ENCODE data around the gene PTPRN2. TPM values are rescaled to one million over a fixed set of nuclear protein-coding genes. Genes with fewer than 3 reads are reported as not detected.

The PTPRN2 gene
- total and polyA plus RNA-seq, 9 of the 15 experiments (the other 6 are each of a cell fraction or from before 2014, with no cell fraction given) = not detected

GRCh38 chr7:157889480-157889879 is 698.1 kb downstream of the PTPRN2 start:
- POLR2A ChIA-PET = interaction anchor here (0.7 kb wide), 2 partner anchors 10 to 58 kb away, joined by 3 read pairs; no protein-coding TSS in a partner anchor
- CTCF ChIA-PET (ENCODE audit: low intra/inter-chr PET ratio) = no interaction called here

GRCh38 chr7:157888579-157888978 is 699.0 kb downstream of the PTPRN2 start:
- CTCF ChIA-PET (ENCODE audit: low intra/inter-chr PET ratio) = no interaction called here
- under 1% methylated on average over 11 of the region's 11 CpGs for WGBS (ENCODE audit: insufficient coverage, low coverage, missing lambda C conversion rate)
- TF ChIP-seq EHMT2 (IDR thresholded peaks at IDR 0.05) (no peak), CTBP1 (IDR thresholded peaks at IDR 0.05; ENCODE audit: borderline replicate concordance) (no peak), TAF1 (IDR thresholded peaks at IDR 0.05; ENCODE audit: control insufficient read depth, extremely low read depth, insufficient read depth, low read length, severe bottlenecking) (no peak), PHF8 (IDR thresholded peaks at IDR 0.05; ENCODE audit: borderline replicate concordance, low read length) (no peak), ZNF57 (CRISPR knock-in tag; IDR thresholded peaks at IDR 0.05) (no peak), WHSC1 (IDR thresholded peaks at IDR 0.05; ENCODE audit: low read length) (no peak), ZNF398 (CRISPR knock-in tag; IDR thresholded peaks at IDR 0.05) (no peak), ZBTB49 (CRISPR knock-in tag; IDR thresholded peaks at IDR 0.05; ENCODE audit: borderline replicate concordance) (no peak), KDM5B (IDR thresholded peaks at IDR 0.05; ENCODE audit: insufficient replicate concordance, low read depth, low read length) (no peak), NELFE (IDR thresholded peaks at IDR 0.05; ENCODE audit: insufficient read depth, insufficient read length) (no peak)

More at GRCh38 chr7:157889480-157889879, 698.1 kb downstream of the PTPRN2 start:
- Histone ChIP-seq H3K9me1 (ENCODE audit: control insufficient read depth, insufficient read depth, low read length) (no peaks in the 10 kb centered on the region), H2AFZ (ENCODE audit: low read depth, low read length) (no peak overlapping the region), H3K4me2 (ENCODE audit: insufficient read depth, low read length) (no peak overlapping the region), H3K4me1 (replicated peaks in 1 of 2; ENCODE audit: control insufficient read depth in 2 of 2, insufficient read depth in 2 of 2, low read length in 2 of 2) (peaks cover 0 to 4% of the 10 kb centered on the region in 2 experiments; a peak in 1 of 5 replicates), H3K36me3 (ENCODE audit: control insufficient read depth, insufficient read depth, low read length) (no peaks in the 10 kb centered on the region), H3K9me3 (replicated peaks; ENCODE audit: control insufficient read depth, insufficient read depth, low read depth, low read length) (no peaks in the 10 kb centered on the region), H3K4me3 (no peak overlapping the region), H4K20me1 (replicated peaks; ENCODE audit: control insufficient read depth, insufficient read depth, low read length) (no peaks in the 10 kb centered on the region), H3K27me3 (ENCODE audit: control insufficient read depth in 2 of 2, insufficient read depth in 2 of 2, low read length in 2 of 2) (peaks cover 11 to 38% of the 10 kb centered on the region in 2 experiments), H3K79me2 (ENCODE audit: control insufficient read depth, insufficient read depth, low read length) (no peaks in the 10 kb centered on the region), H3K9ac (ENCODE audit: insufficient read depth in 1 of 2, low read depth in 2 of 2, low read length in 2 of 2) (no peak overlapping the region), H3K27ac (ENCODE audit: extremely low read depth, low read depth, low read length) (no peak overlapping the region)
- FAIRE-seq (no peak), ATAC-seq (no peak), DNase-seq (ENCODE audit: extremely low read depth in 1 of 4, low spot score in 3 of 4) (no peak)
- no TSS peak for BruUV-seq (replicated peaks)
- TF ChIP-seq CHCHD3 (CRISPR knock-in tag; IDR thresholded peaks at IDR 0.05) = no peak
- no peak for TF ChIP-seq PHB2 (IDR thresholded peaks at IDR 0.05; ENCODE audit: low read depth)
- no peak for TF ChIP-seq NR3C1 (CRISPR knock-in tag; IDR thresholded peaks at IDR 0.05)
- TF ChIP-seq STAG1 (CRISPR knock-in tag; IDR thresholded peaks at IDR 0.05; ENCODE audit: borderline replicate concordance) = no peak
- TF ChIP-seq ZFX (CRISPR knock-in tag; IDR thresholded peaks at IDR 0.05) = no peak
- TF ChIP-seq CEBPB (tag; IDR thresholded peaks at IDR 0.05) = no peak
- TF ChIP-seq HSF4 (CRISPR knock-in tag; IDR thresholded peaks at IDR 0.05; ENCODE audit: borderline replicate concordance) = no peak
- TF ChIP-seq ADNP (tag; IDR thresholded peaks at IDR 0.05) = no peak
- in situ Hi-C loops (cut with MboI) (no loop called here), intact Hi-C loops (cut with micrococcal nuclease) (no loop called here)
- WGBS (ENCODE audit: insufficient coverage, low coverage, missing lambda C conversion rate) = 0% methylated on average over 6 of the region's 6 CpGs

More at GRCh38 chr7:157888579-157888978, 699.0 kb downstream of the PTPRN2 start:
- intact Hi-C loops (cut with micrococcal nuclease) (no loop called here), in situ Hi-C loops (cut with MboI) (no loop called here)
- Histone ChIP-seq H3K9me1 (ENCODE audit: control insufficient read depth, insufficient read depth, low read length) (no peaks in the 10 kb centered on the region), H3K4me3 (no peak overlapping the region), H2AFZ (ENCODE audit: low read depth, low read length) (no peak overlapping the region), H3K9me3 (replicated peaks; ENCODE audit: control insufficient read depth, insufficient read depth, low read depth, low read length) (no peaks in the 10 kb centered on the region), H3K36me3 (ENCODE audit: control insufficient read depth, insufficient read depth, low read length) (no peaks in the 10 kb centered on the region), H3K79me2 (ENCODE audit: control insufficient read depth, insufficient read depth, low read length) (no peaks in the 10 kb centered on the region), H3K4me2 (ENCODE audit: insufficient read depth, low read length) (no peak overlapping the region), H4K20me1 (replicated peaks; ENCODE audit: control insufficient read depth, insufficient read depth, low read length) (no peaks in the 10 kb centered on the region), H3K4me1 (replicated peaks in 1 of 2; ENCODE audit: control insufficient read depth in 2 of 2, insufficient read depth in 2 of 2, low read length in 2 of 2) (peaks cover 0 to 4% of the 10 kb centered on the region in 2 experiments; a peak in 1 of 5 replicates), H3K27ac (ENCODE audit: extremely low read depth, low read depth, low read length) (no peak overlapping the region), H3K27me3 (ENCODE audit: control insufficient read depth in 2 of 2, insufficient read depth in 2 of 2, low read length in 2 of 2) (peaks cover 6 to 32% of the 10 kb centered on the region in 2 experiments), H3K9ac (ENCODE audit: insufficient read depth in 1 of 2, low read depth in 2 of 2, low read length in 2 of 2) (no peak overlapping the region)
- FAIRE-seq = no peak
- no peak for ATAC-seq
- DNase-seq (ENCODE audit: extremely low read depth in 1 of 4, low spot score in 3 of 4) = no peak
- BruUV-seq (replicated peaks) = no TSS peak
- POLR2A ChIA-PET = no interaction called here
